CD4-positive, alpha-beta T cell treated with Interleukin-12 subunit alpha and Interleukin-12 subunit beta, for 1 hour (primary cell): ENCODE data around the gene SLC22A23.

Experiments
- DNase-seq: peaks from one replicate; pipeline ENCODE4 v3.0.0-alpha.2; 2020

Gene SLC22A23

GRCh38 chr6:3280866-3281465 lies 175.9 kb downstream of the SLC22A23 start:
- no peak for DNase-seq

GRCh38 chr6:3280091-3280490 lies 176.8 kb downstream of the SLC22A23 start:
- no peak for DNase-seq

- no peak for DNase-seq
These were observed 178.2 kb downstream of the SLC22A23 start for GRCh38 chr6:3278691-3279090.

GRCh38 chr6:3277851-3278416 lies 178.9 kb downstream of the SLC22A23 start:
- no peak for DNase-seq

GRCh38 chr6:3277251-3277650 lies 179.6 kb downstream of the SLC22A23 start:
- DNase-seq: no peak

GRCh38 chr6:3276174-3277167 lies 180.4 kb downstream of the SLC22A23 start:
- DNase-seq: no peak

GRCh38 chr6:3273707-3274521 lies 182.9 kb downstream of the SLC22A23 start:
- DNase-seq: no peak

- no peak for DNase-seq
These were observed 183.8 kb downstream of the SLC22A23 start for GRCh38 chr6:3272911-3273547.

- DNase-seq: no peak
These were observed 185.1 kb downstream of the SLC22A23 start for GRCh38 chr6:3271756-3272155.

- DNase-seq: no peak
These were observed 186.6 kb downstream of the SLC22A23 start for GRCh38 chr6:3270258-3270657.

- no peak for DNase-seq
These were observed 187.4 kb downstream of the SLC22A23 start for GRCh38 chr6:3269281-3269975.

GRCh38 chr6:3268680-3269079 lies 188.2 kb downstream of the SLC22A23 start:
- DNase-seq: no peak

GRCh38 chr6:3267162-3267561 lies 189.7 kb downstream of the SLC22A23 start:
- no peak for DNase-seq

GRCh38 chr6:3266170-3266569 lies 190.7 kb downstream of the SLC22A23 start:
- DNase-seq: no peak

- no peak for DNase-seq
These were observed 191.2 kb downstream of the SLC22A23 start for GRCh38 chr6:3265671-3266070.

- DNase-seq: no peak
These were observed 192.5 kb downstream of the SLC22A23 start for GRCh38 chr6:3264356-3264755.

GRCh38 chr6:3263096-3263495 lies 193.8 kb downstream of the SLC22A23 start:
- DNase-seq: no peak

GRCh38 chr6:3261921-3262320 lies 194.9 kb downstream of the SLC22A23 start:
- DNase-seq: no peak

GRCh38 chr6:3261518-3261820 lies 195.4 kb downstream of the SLC22A23 start:
- DNase-seq: no peak

GRCh38 chr6:3260772-3261517 lies 195.9 kb downstream of the SLC22A23 start:
- DNase-seq: no peak

GRCh38 chr6:3260296-3260695 lies 196.6 kb downstream of the SLC22A23 start:
- DNase-seq: no peak
